Measurements from ENCODE around the gene CUEDC1.

Gene CUEDC1

GRCh38 chr17:57874434-57875289 lies 80.5 kb downstream of the CUEDC1 start:
- DNase-seq: peak; percentile 50 to 59

- DNase-seq: no peak
Observed at GRCh38 chr17:57874058-57874419, 81.2 kb downstream of the CUEDC1 start.

GRCh38 chr17:57873261-57874057 lies 81.8 kb downstream of the CUEDC1 start:
- DNase-seq: no peak

- no peak for DNase-seq
Observed at GRCh38 chr17:57872536-57872935, 82.7 kb downstream of the CUEDC1 start.

GRCh38 chr17:57871863-57872262 lies 83.3 kb downstream of the CUEDC1 start:
- DNase-seq: no peak

- no peak for DNase-seq
Observed at GRCh38 chr17:57871155-57871554, 84.1 kb downstream of the CUEDC1 start.

- DNase-seq: no peak
Observed at GRCh38 chr17:57870283-57870635, 85.0 kb downstream of the CUEDC1 start.

- no peak for DNase-seq
Observed at GRCh38 chr17:57869617-57870282, 85.5 kb downstream of the CUEDC1 start.

GRCh38 chr17:57868910-57869616 lies 86.1 kb downstream of the CUEDC1 start:
- DNase-seq: no peak

GRCh38 chr17:57868007-57868909 lies 87.0 kb downstream of the CUEDC1 start:
- peak in 1 of 2 experiments; percentile 54 for DNase-seq

- DNase-seq: no peak
Observed at GRCh38 chr17:57867126-57867525, 88.1 kb downstream of the CUEDC1 start.

GRCh38 chr17:57866723-57867122 lies 88.5 kb downstream of the CUEDC1 start:
- DNase-seq: no peak

- DNase-seq: no peak
Observed at GRCh38 chr17:57866319-57866718, 88.9 kb downstream of the CUEDC1 start.

GRCh38 chr17:57864273-57864672 lies 90.9 kb downstream of the CUEDC1 start:
- no peak for DNase-seq

GRCh38 chr17:57862694-57863667 lies 92.2 kb downstream of the CUEDC1 start:
- DNase-seq: no peak

- DNase-seq: no peak
Observed at GRCh38 chr17:57861790-57862693, 93.2 kb downstream of the CUEDC1 start.

- DNase-seq: peak in 1 of 2 experiments; percentile 44
Observed at GRCh38 chr17:57861000-57861789, 94.0 kb downstream of the CUEDC1 start.

- no peak for DNase-seq
Observed at GRCh38 chr17:57860414-57860999, 94.7 kb downstream of the CUEDC1 start.

Measured in activated T-cell treated with anti-CD3 and anti-CD28 coated beads, Interleukin-2, amount 50 U/mL, for 48 hours (primary cell).